HEK293 (cell line): Measurements from ENCODE around the gene SPEM2.

Source experiments
- BCL11A ChIP-seq: fragments of 450-650 bp; formaldehyde crosslinking; IDR thresholded peaks from 2 replicates; pipeline ENCODE4 v1.5.1; 2016; ENCODE audit warnings: low read depth, missing biosample characterization, missing genetic modification characterization
- EGR2 ChIP-seq: fragments of 450-650 bp; formaldehyde crosslinking; IDR thresholded peaks from 2 replicates; pipeline ENCODE4 v1.5.1; 2016; ENCODE audit warnings: low read depth, missing biosample characterization, missing genetic modification characterization
- GLIS1 ChIP-seq: fragments of 450-650 bp; formaldehyde crosslinking; IDR thresholded peaks from 2 replicates; pipeline ENCODE4 v1.5.1; 2016; ENCODE audit warnings: missing biosample characterization, missing genetic modification characterization
- GLIS2 ChIP-seq: fragments of 450-650 bp; formaldehyde crosslinking; IDR thresholded peaks from 2 replicates; pipeline ENCODE4 v1.5.1; 2016; ENCODE audit warnings: missing biosample characterization, missing genetic modification characterization
- HOXD13 ChIP-seq: sonication (generic); formaldehyde crosslinking; IDR thresholded peaks from 2 replicates; pipeline ENCODE4 v1.8.0; 2022; ENCODE audit warnings: missing genetic modification reagents, borderline replicate concordance
- MYNN ChIP-seq: fragments of 450-650 bp; formaldehyde crosslinking; IDR thresholded peaks from 2 replicates; pipeline ENCODE4 v1.5.1; 2016; ENCODE audit warnings: missing biosample characterization, missing genetic modification characterization, borderline replicate concordance
- REPIN1 ChIP-seq: fragments of 450-650 bp; formaldehyde crosslinking; IDR thresholded peaks from 2 replicates; pipeline ENCODE4 v1.5.1; 2017; ENCODE audit warnings: missing biosample characterization, missing genetic modification characterization, low read depth
- SCRT2 ChIP-seq: fragments of 450-650 bp; formaldehyde crosslinking; IDR thresholded peaks from 2 replicates; pipeline ENCODE4 v1.5.1; 2016; ENCODE audit warnings: missing biosample characterization, missing genetic modification characterization
- ZBTB20 ChIP-seq: fragments of 450-650 bp; formaldehyde crosslinking; IDR thresholded peaks from 2 replicates; pipeline ENCODE4 v1.5.1; 2016; ENCODE audit warnings: missing biosample characterization, missing genetic modification characterization
- ZFHX2 ChIP-seq: fragments of 450-650 bp; formaldehyde crosslinking; conservative IDR thresholded peaks from 2 replicates; pipeline ENCODE4 v1.5.1; 2016; ENCODE audit warnings: missing biosample characterization, missing genetic modification characterization
- ZNF366 ChIP-seq: fragments of 450-650 bp; formaldehyde crosslinking; conservative IDR thresholded peaks from 2 replicates; pipeline ENCODE4 v1.5.1; 2016; ENCODE audit warnings: missing biosample characterization, missing genetic modification characterization
- ZNF391 ChIP-seq: fragments of 450-650 bp; formaldehyde crosslinking; IDR thresholded peaks from 2 replicates; pipeline ENCODE4 v1.5.1; 2016; ENCODE audit warnings: low read depth, missing biosample characterization, missing genetic modification characterization, borderline replicate concordance
- ZNF416 ChIP-seq: fragments of 450-650 bp; formaldehyde crosslinking; IDR thresholded peaks from 2 replicates; pipeline ENCODE4 v1.5.1; 2016; ENCODE audit warnings: missing biosample characterization, missing genetic modification characterization
- ZNF561 ChIP-seq: fragments of 450-650 bp; IDR thresholded peaks from 2 replicates; pipeline ENCODE4 v1.5.1; 2018; ENCODE audit warnings: missing biosample characterization, missing genetic modification characterization, borderline replicate concordance
- ZNF768 ChIP-seq: fragments of 450-650 bp; formaldehyde crosslinking; IDR thresholded peaks from 2 replicates; pipeline ENCODE4 v1.5.1; 2018; ENCODE audit warnings: missing biosample characterization, mild to moderate bottlenecking, missing genetic modification characterization
- ZNF792 ChIP-seq: fragments of 450-650 bp; formaldehyde crosslinking; IDR thresholded peaks from 2 replicates; pipeline ENCODE4 v1.5.1; 2016; ENCODE audit warnings: missing biosample characterization, missing genetic modification characterization
- ZSCAN30 ChIP-seq: fragments of 450-650 bp; IDR thresholded peaks from 2 replicates; pipeline ENCODE4 v1.5.1; 2018; ENCODE audit warnings: missing biosample characterization, mild to moderate bottlenecking, missing genetic modification characterization, moderate library complexity
- TF ChIP-seq, protein P1 (sequence below): fragments of 450-650 bp; formaldehyde crosslinking; IDR thresholded peaks from 2 replicates; pipeline ENCODE4 v1.5.1; 2016; ENCODE audit warnings: missing biosample characterization, missing genetic modification characterization, borderline replicate concordance
- TF ChIP-seq, protein P2 (sequence below): fragments of 450-650 bp; formaldehyde crosslinking; IDR thresholded peaks from 2 replicates; pipeline ENCODE4; 2016; ENCODE audit warnings: missing biosample characterization, missing genetic modification characterization
- TF ChIP-seq, protein P3 (sequence below): IDR thresholded peaks from 2 replicates; pipeline ENCODE4 v1.6.1; 2011; ENCODE audit warnings: mild to moderate bottlenecking, low read depth, low read length, borderline replicate concordance
- TF ChIP-seq, protein P4 (sequence below): fragments of 450-650 bp; formaldehyde crosslinking; IDR thresholded peaks from 2 replicates; pipeline ENCODE4 v1.5.1; 2016; ENCODE audit warnings: missing biosample characterization, missing genetic modification characterization

The SPEM2 gene

DNA sequence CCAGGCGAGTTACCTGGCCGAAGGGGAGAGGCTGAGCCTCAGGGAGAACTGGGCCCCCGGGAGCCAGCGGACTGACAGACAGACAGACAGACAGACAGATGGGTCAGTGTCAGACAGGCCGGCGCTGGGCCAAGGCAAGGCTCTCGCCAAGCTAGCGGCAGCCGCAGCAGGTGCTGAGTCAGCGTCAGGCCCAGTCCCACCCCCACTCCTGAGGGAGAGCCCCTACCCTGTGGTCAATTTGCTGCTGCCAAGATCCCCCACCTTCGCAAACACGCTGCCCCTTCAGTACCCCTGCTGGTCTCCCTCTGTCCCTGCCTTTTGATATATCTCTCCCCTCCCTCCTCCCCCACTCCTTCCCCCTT, 15.4 kb downstream of the SPEM2 start (continued):
- TF ChIP-seq, protein P1, sequence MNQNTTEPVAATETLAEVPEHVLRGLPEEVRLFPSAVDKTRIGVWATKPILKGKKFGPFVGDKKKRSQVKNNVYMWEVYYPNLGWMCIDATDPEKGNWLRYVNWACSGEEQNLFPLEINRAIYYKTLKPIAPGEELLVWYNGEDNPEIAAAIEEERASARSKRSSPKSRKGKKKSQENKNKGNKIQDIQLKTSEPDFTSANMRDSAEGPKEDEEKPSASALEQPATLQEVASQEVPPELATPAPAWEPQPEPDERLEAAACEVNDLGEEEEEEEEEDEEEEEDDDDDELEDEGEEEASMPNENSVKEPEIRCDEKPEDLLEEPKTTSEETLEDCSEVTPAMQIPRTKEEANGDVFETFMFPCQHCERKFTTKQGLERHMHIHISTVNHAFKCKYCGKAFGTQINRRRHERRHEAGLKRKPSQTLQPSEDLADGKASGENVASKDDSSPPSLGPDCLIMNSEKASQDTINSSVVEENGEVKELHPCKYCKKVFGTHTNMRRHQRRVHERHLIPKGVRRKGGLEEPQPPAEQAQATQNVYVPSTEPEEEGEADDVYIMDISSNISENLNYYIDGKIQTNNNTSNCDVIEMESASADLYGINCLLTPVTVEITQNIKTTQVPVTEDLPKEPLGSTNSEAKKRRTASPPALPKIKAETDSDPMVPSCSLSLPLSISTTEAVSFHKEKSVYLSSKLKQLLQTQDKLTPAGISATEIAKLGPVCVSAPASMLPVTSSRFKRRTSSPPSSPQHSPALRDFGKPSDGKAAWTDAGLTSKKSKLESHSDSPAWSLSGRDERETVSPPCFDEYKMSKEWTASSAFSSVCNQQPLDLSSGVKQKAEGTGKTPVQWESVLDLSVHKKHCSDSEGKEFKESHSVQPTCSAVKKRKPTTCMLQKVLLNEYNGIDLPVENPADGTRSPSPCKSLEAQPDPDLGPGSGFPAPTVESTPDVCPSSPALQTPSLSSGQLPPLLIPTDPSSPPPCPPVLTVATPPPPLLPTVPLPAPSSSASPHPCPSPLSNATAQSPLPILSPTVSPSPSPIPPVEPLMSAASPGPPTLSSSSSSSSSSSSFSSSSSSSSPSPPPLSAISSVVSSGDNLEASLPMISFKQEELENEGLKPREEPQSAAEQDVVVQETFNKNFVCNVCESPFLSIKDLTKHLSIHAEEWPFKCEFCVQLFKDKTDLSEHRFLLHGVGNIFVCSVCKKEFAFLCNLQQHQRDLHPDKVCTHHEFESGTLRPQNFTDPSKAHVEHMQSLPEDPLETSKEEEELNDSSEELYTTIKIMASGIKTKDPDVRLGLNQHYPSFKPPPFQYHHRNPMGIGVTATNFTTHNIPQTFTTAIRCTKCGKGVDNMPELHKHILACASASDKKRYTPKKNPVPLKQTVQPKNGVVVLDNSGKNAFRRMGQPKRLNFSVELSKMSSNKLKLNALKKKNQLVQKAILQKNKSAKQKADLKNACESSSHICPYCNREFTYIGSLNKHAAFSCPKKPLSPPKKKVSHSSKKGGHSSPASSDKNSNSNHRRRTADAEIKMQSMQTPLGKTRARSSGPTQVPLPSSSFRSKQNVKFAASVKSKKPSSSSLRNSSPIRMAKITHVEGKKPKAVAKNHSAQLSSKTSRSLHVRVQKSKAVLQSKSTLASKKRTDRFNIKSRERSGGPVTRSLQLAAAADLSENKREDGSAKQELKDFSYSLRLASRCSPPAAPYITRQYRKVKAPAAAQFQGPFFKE (tag by site-specific recombination), result 0 out of 2 replicates have a peak, but pooled peaks have one; percentile 8
- TF ChIP-seq ZNF561 (0 out of 2 replicates have a peak, but pooled peaks have one; percentile 25), ZNF792 (tag by site-specific recombination) (no peak), ZNF416 (no peak), GLIS2 (tag by site-specific recombination) (peak; percentile 56; the same call in 1 of the 2 replicates), EGR2 (peak; percentile 65), ZNF366 (tag by site-specific recombination) (no peak), MYNN (tag by site-specific recombination) (no peak), ZSCAN30 (tag by site-specific recombination) (0 out of 2 replicates have a peak, but pooled peaks have one; percentile 23), REPIN1 (tag by site-specific recombination) (no peak), HOXD13 (no peak), BCL11A (tag by site-specific recombination) (no peak), ZNF391 (tag by site-specific recombination) (0 out of 2 replicates have a peak, but pooled peaks have one; percentile 28), ZFHX2 (tag by site-specific recombination) (no peak; the same call in none of the 2 replicates), ZBTB20 (no peak), ZNF768 (no peak), GLIS1 (tag by site-specific recombination) (peak; percentile 33), SCRT2 (tag by site-specific recombination) (peak; percentile 93)
- TF ChIP-seq, protein P2, sequence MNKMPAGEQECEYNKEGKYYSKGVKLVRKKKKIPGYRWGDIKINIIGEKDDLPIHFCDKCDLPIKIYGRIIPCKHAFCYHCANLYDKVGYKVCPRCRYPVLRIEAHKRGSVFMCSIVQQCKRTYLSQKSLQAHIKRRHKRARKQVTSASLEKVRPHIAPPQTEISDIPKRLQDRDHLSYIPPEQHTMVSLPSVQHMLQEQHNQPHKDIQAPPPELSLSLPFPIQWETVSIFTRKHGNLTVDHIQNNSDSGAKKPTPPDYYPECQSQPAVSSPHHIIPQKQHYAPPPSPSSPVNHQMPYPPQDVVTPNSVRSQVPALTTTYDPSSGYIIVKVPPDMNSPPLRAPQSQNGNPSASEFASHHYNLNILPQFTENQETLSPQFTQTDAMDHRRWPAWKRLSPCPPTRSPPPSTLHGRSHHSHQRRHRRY, result no peak
- TF ChIP-seq, protein P3, sequence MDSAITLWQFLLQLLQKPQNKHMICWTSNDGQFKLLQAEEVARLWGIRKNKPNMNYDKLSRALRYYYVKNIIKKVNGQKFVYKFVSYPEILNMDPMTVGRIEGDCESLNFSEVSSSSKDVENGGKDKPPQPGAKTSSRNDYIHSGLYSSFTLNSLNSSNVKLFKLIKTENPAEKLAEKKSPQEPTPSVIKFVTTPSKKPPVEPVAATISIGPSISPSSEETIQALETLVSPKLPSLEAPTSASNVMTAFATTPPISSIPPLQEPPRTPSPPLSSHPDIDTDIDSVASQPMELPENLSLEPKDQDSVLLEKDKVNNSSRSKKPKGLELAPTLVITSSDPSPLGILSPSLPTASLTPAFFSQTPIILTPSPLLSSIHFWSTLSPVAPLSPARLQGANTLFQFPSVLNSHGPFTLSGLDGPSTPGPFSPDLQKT, result no peak
- TF ChIP-seq, protein P4, sequence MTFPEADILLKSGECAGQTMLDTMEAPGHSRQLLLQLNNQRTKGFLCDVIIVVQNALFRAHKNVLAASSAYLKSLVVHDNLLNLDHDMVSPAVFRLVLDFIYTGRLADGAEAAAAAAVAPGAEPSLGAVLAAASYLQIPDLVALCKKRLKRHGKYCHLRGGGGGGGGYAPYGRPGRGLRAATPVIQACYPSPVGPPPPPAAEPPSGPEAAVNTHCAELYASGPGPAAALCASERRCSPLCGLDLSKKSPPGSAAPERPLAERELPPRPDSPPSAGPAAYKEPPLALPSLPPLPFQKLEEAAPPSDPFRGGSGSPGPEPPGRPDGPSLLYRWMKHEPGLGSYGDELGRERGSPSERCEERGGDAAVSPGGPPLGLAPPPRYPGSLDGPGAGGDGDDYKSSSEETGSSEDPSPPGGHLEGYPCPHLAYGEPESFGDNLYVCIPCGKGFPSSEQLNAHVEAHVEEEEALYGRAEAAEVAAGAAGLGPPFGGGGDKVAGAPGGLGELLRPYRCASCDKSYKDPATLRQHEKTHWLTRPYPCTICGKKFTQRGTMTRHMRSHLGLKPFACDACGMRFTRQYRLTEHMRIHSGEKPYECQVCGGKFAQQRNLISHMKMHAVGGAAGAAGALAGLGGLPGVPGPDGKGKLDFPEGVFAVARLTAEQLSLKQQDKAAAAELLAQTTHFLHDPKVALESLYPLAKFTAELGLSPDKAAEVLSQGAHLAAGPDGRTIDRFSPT, result peak; percentile 40; the same call in 1 of the 2 replicates
